HG03025 (cell line): Measurements from ENCODE around the gene TOX3.

Source experiments
- ATAC-seq: cut with Tn5 transposase; IDR thresholded peaks from one replicate; pipeline ENCODE4 v1.9.1; 2021; ENCODE audit warnings: mild to moderate bottlenecking, moderate library complexity; ENCODE audit not compliant: unreplicated experiment, low FRiP score

Gene TOX3

GRCh38 chr16:52547004-52547833 lies at the start of gene TOX3:
Gene TOX3 (minus strand): TSS chr16:52547143. CDS start chr16:52546723, 420 bp downstream.
- ATAC-seq: no peak

- ATAC-seq: no peak
These were observed 45.8 kb upstream of the TOX3 start for GRCh38 chr16:52592778-52593177.

GRCh38 chr16:52591934-52592592 lies 45.1 kb upstream of the TOX3 start:
- ATAC-seq: no peak

GRCh38 chr16:52591471-52591870 lies 44.5 kb upstream of the TOX3 start:
- ATAC-seq: no peak

GRCh38 chr16:52586159-52586558 lies 39.2 kb upstream of the TOX3 start:
- ATAC-seq: no peak

GRCh38 chr16:52584354-52585320 lies 37.7 kb upstream of the TOX3 start:
- ATAC-seq: no peak

GRCh38 chr16:52581530-52581929 lies 34.6 kb upstream of the TOX3 start:
- no peak for ATAC-seq

- ATAC-seq: no peak
These were observed 33.5 kb upstream of the TOX3 start for GRCh38 chr16:52580488-52580887.

GRCh38 chr16:52578829-52579498 lies 32.0 kb upstream of the TOX3 start:
- ATAC-seq: no peak

- no peak for ATAC-seq
These were observed 31.3 kb upstream of the TOX3 start for GRCh38 chr16:52578007-52578828.

- ATAC-seq: no peak
These were observed 30.3 kb upstream of the TOX3 start for GRCh38 chr16:52577130-52577706.

GRCh38 chr16:52573365-52574299 lies 26.7 kb upstream of the TOX3 start:
- ATAC-seq: no peak

GRCh38 chr16:52572656-52573055 lies 25.7 kb upstream of the TOX3 start:
- no peak for ATAC-seq

- no peak for ATAC-seq
These were observed 23.6 kb upstream of the TOX3 start for GRCh38 chr16:52570495-52571091.

GRCh38 chr16:52569701-52570100 lies 22.8 kb upstream of the TOX3 start:
- ATAC-seq: no peak

GRCh38 chr16:52568983-52569690 lies 22.2 kb upstream of the TOX3 start:
- no peak for ATAC-seq

- ATAC-seq: no peak
These were observed 21.6 kb upstream of the TOX3 start for GRCh38 chr16:52568495-52568894.
